GM21786 (cell line): ENCODE measurements around the gene DNAJC1.

Experiments
- ATAC-seq: cut with Tn5 transposase; IDR thresholded peaks from one replicate; pipeline ENCODE4 v1.9.1; 2021; ENCODE audit not compliant: unreplicated experiment

The DNAJC1 gene

DNA sequence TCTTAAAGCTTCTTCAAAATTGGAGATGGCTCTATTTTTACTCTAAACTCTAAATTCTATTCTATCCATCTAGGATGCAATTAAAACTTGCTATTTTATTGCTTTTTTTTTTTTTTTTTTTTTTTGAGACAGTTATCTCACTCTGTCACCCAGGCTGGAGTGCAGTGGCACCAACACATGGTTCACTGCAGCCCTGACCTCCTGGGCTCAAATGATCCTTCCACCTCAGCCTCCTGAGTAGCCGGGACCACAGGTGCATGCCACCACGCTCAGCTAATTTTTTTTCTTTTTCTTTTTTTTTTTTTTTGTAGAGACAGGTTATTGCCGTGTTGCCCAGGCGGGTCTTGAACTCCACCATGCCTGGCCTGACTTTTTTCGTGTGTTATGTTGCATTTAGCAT lies 41.2 kb downstream of the DNAJC1 start:
- ATAC-seq = no peak

DNA sequence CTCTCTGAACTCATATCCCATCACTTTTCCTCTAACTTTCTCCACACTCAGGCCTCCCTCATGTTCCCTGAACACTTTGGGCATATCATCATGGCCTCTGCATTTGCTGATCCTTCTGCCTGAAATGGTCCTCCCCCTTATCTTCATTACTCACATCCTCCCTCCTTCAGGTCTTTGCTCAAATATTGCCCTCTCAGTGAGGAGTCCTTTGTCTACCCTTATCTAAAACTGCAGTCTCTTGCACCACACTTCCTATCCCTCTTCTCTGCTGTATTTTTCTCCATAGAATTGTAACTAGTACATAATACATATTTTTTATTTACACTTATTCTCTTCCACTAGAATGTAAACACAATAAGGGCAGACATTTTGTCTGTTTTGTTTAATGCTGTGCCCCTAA lies 41.7 kb downstream of the DNAJC1 start:
- ATAC-seq = no peak

DNA sequence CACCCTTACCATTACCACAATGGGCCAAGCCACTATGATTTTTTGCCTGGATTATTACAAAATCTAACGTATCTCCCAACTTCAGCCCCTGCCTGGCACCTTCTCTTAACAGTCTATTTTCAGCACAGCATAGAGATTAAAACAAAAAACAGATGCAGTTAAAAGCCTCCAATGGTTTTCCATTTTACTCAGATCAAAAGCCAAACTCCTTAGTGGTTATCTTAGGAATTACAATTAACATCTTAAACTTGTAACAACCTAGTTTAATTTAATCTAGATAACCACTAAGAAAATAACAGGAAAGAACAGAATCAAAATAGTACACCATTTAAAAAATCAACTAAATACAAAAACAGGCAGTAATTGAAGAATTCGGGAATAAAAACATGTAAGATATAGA lies 43.5 kb downstream of the DNAJC1 start:
- ATAC-seq = no peak

GRCh38 chr10:21954690-21955089 lies 48.8 kb downstream of the DNAJC1 start:
- no peak for ATAC-seq

DNA sequence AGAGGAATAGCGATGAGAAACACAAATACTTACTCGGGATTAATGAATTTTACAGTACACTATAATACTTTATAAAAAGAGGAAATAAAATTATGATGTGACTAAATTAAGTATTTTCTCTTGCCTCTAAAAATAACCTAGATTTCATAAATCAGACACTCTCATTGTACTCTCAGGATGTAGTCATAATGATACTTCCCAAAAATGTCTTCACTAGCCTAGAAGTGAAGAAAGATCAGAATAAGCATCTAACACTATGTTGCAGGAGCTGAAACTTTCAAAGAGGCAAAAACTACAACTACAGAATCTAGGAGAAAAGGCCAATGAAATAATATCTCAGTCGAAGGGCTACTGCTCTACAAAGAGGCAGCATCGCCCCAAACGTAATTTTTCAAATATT lies 49.4 kb downstream of the DNAJC1 start:
- ATAC-seq = no peak

- ATAC-seq = peak; percentile 60
Measured at GRCh38 chr10:21953585-21954057, 49.9 kb downstream of the DNAJC1 start.

DNA sequence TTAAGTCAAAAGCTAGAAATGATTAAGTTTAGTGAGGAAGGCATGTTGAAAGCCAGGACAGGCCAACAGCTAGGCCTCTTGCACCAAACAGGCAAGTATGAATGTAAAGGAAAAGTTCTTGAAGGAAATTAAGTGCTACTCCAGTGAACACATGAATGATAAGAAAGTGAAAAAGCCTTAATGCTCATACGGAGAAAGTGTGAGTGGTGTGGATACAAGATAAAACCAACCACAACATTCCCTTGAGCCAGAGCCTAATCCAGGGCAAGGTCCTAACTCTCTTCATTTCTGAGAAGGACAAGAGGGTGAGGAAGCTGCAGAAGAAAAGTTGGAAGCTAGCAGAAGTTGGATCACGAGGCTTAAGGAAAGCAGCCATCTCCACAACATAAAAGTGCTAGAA lies 53.0 kb downstream of the DNAJC1 start:
- ATAC-seq = no peak

GRCh38 chr10:21946946-21947345 lies 56.6 kb downstream of the DNAJC1 start:
- no peak for ATAC-seq

DNA sequence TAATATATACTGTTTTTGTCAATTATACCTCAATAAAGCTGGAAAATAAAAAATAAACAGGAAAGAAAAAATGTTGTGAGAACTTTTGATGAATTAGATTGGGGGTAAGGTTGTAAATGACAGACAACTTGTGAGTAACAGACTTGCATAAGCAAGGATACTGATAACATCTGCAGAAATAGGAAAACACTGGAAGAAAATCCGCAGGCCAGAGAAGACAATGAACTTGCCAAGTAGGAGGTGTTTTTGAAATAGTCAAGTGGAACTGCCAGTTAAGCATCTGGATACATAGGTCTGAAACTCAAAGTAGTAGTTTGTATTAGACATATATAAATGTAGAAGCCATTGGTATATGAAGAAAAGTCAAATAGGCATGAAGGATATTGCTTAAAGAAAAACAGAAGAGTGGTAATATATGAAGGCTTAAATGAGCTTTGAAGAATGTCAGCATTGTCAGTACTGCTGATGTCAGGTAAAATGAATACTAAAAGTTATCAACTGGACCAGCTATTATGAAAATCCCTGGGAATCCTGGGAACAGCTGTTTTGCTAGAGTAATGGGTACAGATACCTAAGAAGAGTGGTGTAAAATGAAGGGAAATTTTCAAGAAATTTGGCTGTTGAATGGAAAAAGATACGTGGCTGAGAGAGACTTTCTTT lies 58.7 kb downstream of the DNAJC1 start:
- no peak for ATAC-seq

DNA sequence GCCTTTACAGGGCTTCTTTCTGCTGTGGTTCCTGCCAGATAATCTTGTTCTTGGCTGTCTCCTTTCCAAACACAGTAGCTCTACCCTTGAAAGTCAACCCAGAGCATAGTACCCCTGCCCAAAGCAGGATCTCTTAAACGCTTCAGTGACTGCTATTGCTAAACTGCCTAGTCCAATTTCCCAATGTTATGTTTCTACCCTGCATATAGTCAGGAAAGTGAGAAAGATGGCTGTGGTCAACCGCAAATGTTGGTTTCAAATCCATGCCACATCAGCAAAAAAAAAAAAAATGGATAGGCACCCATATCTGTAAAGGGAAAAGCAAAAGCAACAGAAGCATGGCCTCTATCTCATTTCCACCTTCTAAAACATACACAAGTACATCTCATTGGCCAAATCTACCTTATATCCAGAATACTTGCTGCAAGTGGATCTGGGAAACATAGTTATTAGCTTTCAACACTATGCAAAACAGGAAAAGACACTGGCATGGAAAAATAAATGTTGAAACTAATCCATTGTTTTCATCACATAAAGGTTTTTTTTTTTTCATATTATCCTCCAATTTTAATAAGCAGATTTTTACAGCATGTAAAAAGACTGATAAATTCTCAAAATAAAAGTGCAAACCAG lies 59.8 kb downstream of the DNAJC1 start:
- no peak for ATAC-seq

DNA sequence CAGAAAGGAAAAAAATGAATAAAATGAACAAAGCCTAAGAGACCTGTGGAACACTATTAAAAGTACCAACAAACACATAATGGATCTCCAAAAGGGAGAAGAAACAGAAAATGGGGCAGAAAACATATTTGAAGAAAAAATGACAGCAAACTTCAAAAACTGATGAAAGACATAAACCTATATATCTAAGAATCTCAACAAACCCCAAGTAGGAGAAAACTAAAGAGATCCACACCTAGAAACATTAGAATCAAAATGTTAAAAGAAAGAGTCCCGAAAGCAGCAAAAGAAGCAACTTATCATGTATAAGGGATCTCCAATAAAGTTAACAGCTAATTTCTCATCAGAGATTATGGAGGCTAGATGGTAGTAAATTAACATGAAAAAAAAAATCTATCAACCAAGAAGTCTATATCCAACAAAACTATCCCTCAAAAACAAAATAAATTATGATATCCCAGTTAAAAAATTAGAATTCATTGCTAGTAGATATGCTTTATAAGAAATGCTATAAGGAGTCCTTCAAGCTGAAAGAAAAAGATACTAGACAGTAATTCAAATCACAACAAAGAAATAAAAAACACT lies 68.0 kb downstream of the DNAJC1 start:
- ATAC-seq = no peak

DNA sequence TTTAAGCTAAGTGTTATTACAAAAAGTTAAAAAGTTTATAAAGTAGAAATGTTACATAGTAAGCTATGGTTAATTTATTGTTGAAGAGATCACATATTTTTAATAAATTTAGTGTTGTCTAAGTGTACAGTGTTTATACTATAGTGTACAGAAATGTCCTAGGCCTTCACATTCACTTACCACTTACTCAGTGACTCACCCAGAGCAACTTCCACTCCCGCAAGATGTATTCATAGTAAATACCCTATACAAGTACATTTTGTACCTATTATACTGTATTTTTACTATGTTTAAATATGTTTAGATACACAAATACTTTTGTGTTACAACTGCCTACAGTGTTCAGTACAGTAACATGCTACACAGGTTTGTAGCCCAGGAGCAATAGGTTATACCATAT lies 69.2 kb downstream of the DNAJC1 start:
- ATAC-seq = no peak

- no peak for ATAC-seq
Measured at GRCh38 chr10:21929070-21929469, 74.5 kb downstream of the DNAJC1 start.

DNA sequence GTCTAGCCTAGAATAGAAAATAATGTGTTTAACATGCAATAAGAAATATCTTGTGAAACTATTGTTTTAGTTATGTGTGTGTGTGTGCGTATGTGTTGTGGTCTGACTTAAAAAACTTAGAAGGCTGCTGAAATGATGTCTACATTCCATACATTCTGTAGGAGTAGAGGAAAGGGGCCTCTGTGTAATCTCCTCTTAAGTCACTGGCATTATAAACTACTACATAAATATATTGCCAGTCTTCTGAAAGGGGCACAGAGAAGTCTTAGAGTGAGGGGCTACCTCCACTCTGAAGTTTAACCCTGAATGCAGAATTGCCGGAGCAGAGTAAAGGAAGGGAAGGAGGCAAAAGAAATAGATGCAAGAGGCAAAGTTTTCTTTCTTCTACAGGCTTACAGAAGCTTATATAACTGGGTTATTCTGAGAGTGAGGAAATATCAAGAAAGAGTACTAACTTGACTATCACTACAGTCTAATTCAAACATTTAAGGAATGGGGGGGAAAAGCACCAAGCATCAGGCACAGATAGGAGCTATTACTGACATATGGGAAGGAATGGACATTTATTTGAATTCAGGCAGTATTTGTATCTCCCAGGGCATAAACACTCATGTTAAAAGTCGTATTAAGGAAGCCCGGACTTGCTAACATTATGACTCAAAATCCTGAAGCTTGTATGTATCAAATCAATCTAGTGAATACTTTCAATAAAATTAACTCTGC lies 75.7 kb downstream of the DNAJC1 start:
- no peak for ATAC-seq

DNA sequence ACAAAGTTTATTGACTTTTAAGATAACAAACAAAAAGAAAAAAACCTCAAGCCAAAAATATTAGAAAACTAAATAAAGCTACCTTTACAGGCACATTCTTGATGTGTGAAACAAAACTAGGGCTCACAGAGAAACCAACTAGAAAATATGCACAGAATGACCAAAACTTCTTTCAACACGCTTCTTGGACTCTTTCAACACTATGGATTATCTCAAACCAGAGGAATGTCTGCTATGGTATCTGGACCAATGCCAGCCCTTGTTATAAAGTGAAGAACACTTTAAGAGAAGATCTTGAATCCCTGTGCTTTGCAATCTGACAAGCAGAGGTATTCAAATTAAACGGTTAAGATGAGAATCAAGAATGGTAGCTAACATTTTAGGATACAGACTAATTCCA lies 76.6 kb downstream of the DNAJC1 start:
- no peak for ATAC-seq

DNA sequence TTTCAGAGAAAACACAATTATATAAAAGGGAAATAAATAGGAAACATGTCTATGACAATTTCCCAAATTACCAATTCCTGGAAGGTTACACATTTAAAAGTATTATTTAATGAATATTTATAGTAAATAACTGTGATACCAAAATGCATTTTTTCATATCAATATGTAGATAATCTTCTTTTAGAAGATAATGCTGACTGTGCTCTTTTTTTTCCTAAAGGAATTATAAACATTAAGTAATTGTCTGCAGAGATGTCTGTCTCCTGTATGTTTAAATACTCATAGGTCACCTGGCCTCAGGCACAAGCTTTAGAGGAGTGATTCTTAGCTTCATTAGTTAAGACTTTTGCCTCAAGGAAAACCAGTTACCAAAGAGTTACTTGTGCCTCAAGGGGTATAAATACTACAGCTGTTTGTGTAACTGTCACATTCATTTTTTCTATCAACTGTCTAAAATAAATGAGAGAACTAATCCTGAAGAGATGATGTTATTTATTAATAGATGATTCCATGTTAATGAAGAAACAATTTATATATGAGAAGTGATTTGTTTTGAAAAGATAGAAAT lies 77.1 kb downstream of the DNAJC1 start:
- no peak for ATAC-seq

- no peak for ATAC-seq
Measured at GRCh38 chr10:21925851-21926250, 77.7 kb downstream of the DNAJC1 start.

GRCh38 chr10:21924511-21924910 lies 79.0 kb downstream of the DNAJC1 start:
- ATAC-seq = no peak

DNA sequence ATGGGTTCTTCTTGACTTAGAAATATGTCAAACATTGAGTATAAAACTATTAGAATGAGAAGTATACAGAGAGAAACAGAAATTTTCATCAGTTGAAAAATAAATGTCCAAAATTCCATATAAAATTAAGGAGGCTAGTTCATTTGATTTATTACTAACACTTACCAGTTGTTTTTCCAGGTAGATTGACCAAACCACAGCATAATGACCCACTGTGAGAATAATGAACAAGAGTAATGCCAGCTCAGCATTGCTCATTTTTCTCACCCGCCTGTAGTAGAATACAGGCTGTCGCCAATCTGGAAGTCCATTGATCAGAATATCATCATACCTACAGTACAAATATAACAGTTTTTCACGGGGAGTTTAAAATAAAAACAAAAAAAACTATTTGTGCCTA lies 82.9 kb downstream of the DNAJC1 start:
- ATAC-seq = no peak

GRCh38 chr10:21919906-21920305 lies 83.6 kb downstream of the DNAJC1 start:
- ATAC-seq = no peak

DNA sequence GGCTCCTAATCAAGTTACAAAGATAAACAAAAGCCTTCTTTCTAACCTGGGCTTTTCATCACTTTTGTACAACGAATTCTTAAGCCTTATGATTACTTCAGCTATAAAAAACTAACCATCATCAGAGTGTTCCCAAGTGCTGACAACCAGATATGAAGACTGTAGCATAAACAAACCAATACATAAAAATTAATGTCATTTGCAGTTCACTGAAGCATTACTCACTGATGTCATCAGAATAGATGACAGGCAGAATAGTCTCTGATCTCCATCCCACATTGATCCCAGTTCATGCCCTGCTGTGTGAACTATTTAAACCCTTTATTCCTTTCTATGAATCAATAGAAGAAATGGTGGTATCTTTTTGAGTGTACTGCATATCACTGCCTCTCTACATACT lies 84.4 kb downstream of the DNAJC1 start:
- no peak for ATAC-seq

DNA sequence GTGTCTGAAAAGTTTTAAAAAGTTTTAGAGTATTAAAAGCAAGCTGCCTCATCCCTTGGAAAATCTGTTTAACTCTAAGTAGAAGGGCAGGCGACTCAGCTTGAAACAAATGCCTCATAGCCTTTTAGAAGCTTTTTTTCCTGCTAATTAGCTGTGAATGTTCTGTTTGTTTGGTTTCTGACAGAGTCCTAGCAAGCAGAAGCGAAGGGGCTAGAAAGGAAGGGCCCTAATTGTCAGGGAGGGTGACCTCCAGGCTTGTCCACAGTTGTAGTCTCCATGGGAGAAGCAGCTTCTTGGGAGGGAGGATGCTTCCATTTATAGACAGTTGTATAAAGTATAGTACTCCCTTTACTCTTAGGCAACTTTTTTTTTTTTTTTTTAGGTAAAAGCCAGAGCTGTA lies 90.9 kb downstream of the DNAJC1 start:
- no peak for ATAC-seq
